Skin epidermis (tissue), 12 donors: ENCODE results near the gene PDE7B.

Source experiments
- H3K27ac ChIP-seq, 21 experiments: fragments of 200-600 bp; sonication (generic) in 11 of 21; one replicate each; pipeline ENCODE4 v1.5.0; 2020; ENCODE audit warnings: mild to moderate bottlenecking in 3 of 21, inconsistent platforms in 2 of 21, moderate library complexity in 2 of 21
- H3K4me3 ChIP-seq, 7 experiments: fragments of 200-600 bp; sonication (generic) in 2 of 7; one replicate each; pipeline ENCODE4 v1.5.0; 2020; ENCODE audit warnings: inconsistent platforms in 2 of 7, mild to moderate bottlenecking in 2 of 7, moderate library complexity in 1 of 7

The PDE7B gene

GRCh38 chr6:135851442-135852271 lies at the start of gene PDE7B:
TSS of gene PDE7B (plus strand) at chr6:135851701.
- peak within 1 kb of the TSS in 6 of 7 experiments; percentile 7 to 16 (median 10) for H3K4me3 ChIP-seq

GRCh38 chr6:135801755-135802465 lies 49.6 kb upstream of the PDE7B start:
- no peak overlapping the region for H3K4me3 ChIP-seq

More at GRCh38 chr6:135851442-135852271, at the start of gene PDE7B:
- peak within 1 kb of the TSS in 18 of 21 experiments; percentile 6 to 77 (median 58) for H3K27ac ChIP-seq

GRCh38 chr6:135810486-135810885 lies 41.0 kb upstream of the PDE7B start:
- H3K27ac ChIP-seq = no peak overlapping the region
- no peak overlapping the region for H3K4me3 ChIP-seq

More at GRCh38 chr6:135801755-135802465, 49.6 kb upstream of the PDE7B start:
- H3K27ac ChIP-seq = no peak overlapping the region

GRCh38 chr6:135811170-135811569 lies 40.3 kb upstream of the PDE7B start:
- H3K4me3 ChIP-seq = no peak overlapping the region
- H3K27ac ChIP-seq = no peak overlapping the region

- Histone ChIP-seq H3K27ac (no peak overlapping the region), H3K4me3 (no peak overlapping the region)
Observed at GRCh38 chr6:135811644-135812526, 39.6 kb upstream of the PDE7B start.

GRCh38 chr6:135813401-135813800 lies 38.1 kb upstream of the PDE7B start:
- H3K27ac ChIP-seq = no peak overlapping the region

GRCh38 chr6:135814043-135814442 lies 37.5 kb upstream of the PDE7B start:
- H3K27ac ChIP-seq = no peak overlapping the region

More at GRCh38 chr6:135813401-135813800, 38.1 kb upstream of the PDE7B start:
- no peak overlapping the region for H3K4me3 ChIP-seq

GRCh38 chr6:135815216-135815615 lies 36.3 kb upstream of the PDE7B start:
- no peak overlapping the region for H3K27ac ChIP-seq
- H3K4me3 ChIP-seq = no peak overlapping the region

More at GRCh38 chr6:135814043-135814442, 37.5 kb upstream of the PDE7B start:
- no peak overlapping the region for H3K4me3 ChIP-seq

- Histone ChIP-seq H3K27ac (no peak overlapping the region), H3K4me3 (no peak overlapping the region)
Observed at GRCh38 chr6:135817035-135817434, 34.5 kb upstream of the PDE7B start.

GRCh38 chr6:135819665-135820064 lies 31.8 kb upstream of the PDE7B start:
- no peak overlapping the region for H3K4me3 ChIP-seq
- no peak overlapping the region for H3K27ac ChIP-seq

GRCh38 chr6:135820340-135820739 lies 31.2 kb upstream of the PDE7B start:
- Histone ChIP-seq H3K4me3 (no peak overlapping the region), H3K27ac (no peak overlapping the region)

- Histone ChIP-seq H3K4me3 (no peak overlapping the region), H3K27ac (no peak overlapping the region)
Observed at GRCh38 chr6:135823851-135824250, 27.6 kb upstream of the PDE7B start.

- Histone ChIP-seq H3K27ac (no peak overlapping the region), H3K4me3 (no peak overlapping the region)
Observed at GRCh38 chr6:135826236-135826804, 25.2 kb upstream of the PDE7B start.

- Histone ChIP-seq H3K4me3 (no peak overlapping the region), H3K27ac (no peak overlapping the region)
Observed at GRCh38 chr6:135828021-135828420, 23.5 kb upstream of the PDE7B start.

- Histone ChIP-seq H3K27ac (no peak overlapping the region), H3K4me3 (no peak overlapping the region)
Observed at GRCh38 chr6:135830452-135830881, 21.0 kb upstream of the PDE7B start.

GRCh38 chr6:135831016-135831415 lies 20.5 kb upstream of the PDE7B start:
- no peak overlapping the region for H3K4me3 ChIP-seq
- no peak overlapping the region for H3K27ac ChIP-seq

- H3K4me3 ChIP-seq = no peak overlapping the region
- no peak overlapping the region for H3K27ac ChIP-seq
Observed at GRCh38 chr6:135832166-135832565, 19.3 kb upstream of the PDE7B start.

- H3K27ac ChIP-seq = no peak overlapping the region
- no peak overlapping the region for H3K4me3 ChIP-seq
Observed at GRCh38 chr6:135833771-135834170, 17.7 kb upstream of the PDE7B start.

- H3K4me3 ChIP-seq = no peak overlapping the region
- H3K27ac ChIP-seq = no peak overlapping the region
Observed at GRCh38 chr6:135837735-135838449, 13.6 kb upstream of the PDE7B start.
